ENCODE measurements around the gene PDE11A. TPM values are rescaled to one million over a fixed set of nuclear protein-coding genes. Genes with fewer than 3 reads are reported as not detected.

The PDE11A gene
- total and polyA plus RNA-seq, 4 experiments from 2014 or later = not detected

DNA sequence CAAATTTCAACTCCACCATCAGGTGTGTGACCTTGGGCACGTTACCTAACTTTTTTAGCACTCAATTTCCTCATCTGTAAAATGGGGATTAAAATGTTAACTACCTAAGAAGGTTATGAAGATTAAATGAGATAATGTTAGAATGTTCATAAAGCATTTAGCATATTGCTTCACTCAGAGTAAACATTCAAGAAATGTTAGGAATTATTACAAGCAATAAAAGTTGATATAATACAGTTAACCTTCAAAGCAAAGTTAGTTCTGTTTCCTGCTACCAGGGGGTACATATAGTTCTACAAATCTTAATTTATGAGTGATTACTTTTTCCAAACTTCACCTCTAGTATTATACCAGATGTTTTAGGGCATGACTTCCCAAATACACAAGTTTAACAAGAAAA is 254.2 kb downstream of the PDE11A start:
- DNase-seq = no peak
- intact Hi-C loops (cut with micrococcal nuclease) = no loop called here
- peaks cover 4 to 7% of the 10 kb centered on the region in 2 donors for H3K27me3 Mint-ChIP-seq
- H3K9me3 Mint-ChIP-seq = peaks cover 0 to 3% (median 0%) of the 10 kb centered on the region in 8 donors
- Histone ChIP-seq H3K27me3 (ENCODE audit: insufficient read depth, low read length) (no peaks in the 10 kb centered on the region), H3K4me3 (ENCODE audit: low read length in 2 of 2) (no peak overlapping the region), H3K4me1 (ENCODE audit: insufficient read depth, low read length) (no peaks in the 10 kb centered on the region), H3K27ac (ENCODE audit: low read depth, low read length) (no peak overlapping the region), H3K9me3 (ENCODE audit: control insufficient read depth in 1 of 2, low read length in 2 of 2) (no peaks in the 10 kb centered on the region), H3K36me3 (ENCODE audit: insufficient read depth, low read length) (no peaks in the 10 kb centered on the region)
- H3K4me3 Mint-ChIP-seq = no peak overlapping the region
- no peaks in the 10 kb centered on the region for H3K36me3 Mint-ChIP-seq
- no peak overlapping the region for H3K27ac Mint-ChIP-seq
- H3K4me1 Mint-ChIP-seq = no peaks in the 10 kb centered on the region
- POLR2A ChIA-PET (ENCODE audit: partially characterized antibody) = no interaction called here
- CTCF ChIA-PET (ENCODE audit: partially characterized antibody) = no interaction called here

DNA sequence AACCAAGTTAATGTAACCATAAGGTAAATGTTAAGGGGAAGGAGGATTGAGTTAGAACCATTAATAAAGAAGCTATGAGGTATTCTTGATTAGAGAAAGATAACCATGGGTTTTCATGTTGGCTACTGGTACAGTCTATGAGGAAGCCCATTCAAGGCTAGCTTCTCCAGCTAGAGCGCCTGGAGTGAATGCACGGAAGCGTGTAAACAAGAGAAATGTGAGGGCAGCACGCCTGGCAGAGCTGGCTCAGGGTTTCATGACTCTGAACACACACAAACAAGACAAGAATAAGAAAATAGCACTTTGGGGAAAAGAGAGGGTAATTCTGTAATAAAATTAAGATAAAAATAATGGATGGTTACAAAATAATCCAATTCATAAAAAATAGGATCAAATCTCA is 255.3 kb downstream of the PDE11A start:
- Histone ChIP-seq H3K27ac (ENCODE audit: low read depth, low read length) (no peak overlapping the region), H3K36me3 (ENCODE audit: insufficient read depth, low read length) (no peaks in the 10 kb centered on the region), H3K27me3 (ENCODE audit: insufficient read depth, low read length) (no peaks in the 10 kb centered on the region), H3K4me1 (ENCODE audit: insufficient read depth, low read length) (no peaks in the 10 kb centered on the region), H3K9me3 (ENCODE audit: control insufficient read depth in 1 of 2, low read length in 2 of 2) (no peaks in the 10 kb centered on the region), H3K4me3 (ENCODE audit: low read length in 2 of 2) (no peak overlapping the region)
- Mint-ChIP-seq H3K27me3 (peaks cover 3 to 4% of the 10 kb centered on the region in 2 donors), H3K27ac (no peak overlapping the region), H3K36me3 (no peaks in the 10 kb centered on the region), H3K4me1 (no peaks in the 10 kb centered on the region), H3K9me3 (peaks cover 0 to 3% (median 0%) of the 10 kb centered on the region in 8 donors), H3K4me3 (no peak overlapping the region)
- POLR2A ChIA-PET (ENCODE audit: partially characterized antibody) = no interaction called here
- CTCF ChIA-PET (ENCODE audit: partially characterized antibody) = interaction anchor here (1.0 kb wide), 1 partner anchor 18 kb away, joined by 3 read pairs; no protein-coding TSS in a partner anchor
- intact Hi-C loops (cut with micrococcal nuclease) = no loop called here
- no peak for DNase-seq

DNA sequence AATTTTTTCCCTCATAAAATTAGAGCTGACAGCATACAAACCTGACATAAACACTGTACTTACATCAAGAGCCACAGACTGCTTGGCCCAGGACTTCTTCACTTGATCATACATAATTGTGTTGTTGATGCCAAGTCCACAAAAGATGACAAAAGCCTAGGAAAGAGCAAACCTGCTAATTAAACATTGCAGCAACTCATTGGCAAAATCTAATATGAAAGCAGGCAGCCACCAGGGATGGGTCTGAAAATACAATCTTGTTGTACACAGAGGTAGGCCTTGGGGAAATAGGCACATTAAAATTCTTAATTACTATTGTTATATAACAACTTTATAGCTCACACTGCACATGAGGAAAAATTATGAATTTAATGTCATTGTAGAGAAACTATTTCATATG is 255.8 kb downstream of the PDE11A start:
- Histone ChIP-seq H3K9me3 (ENCODE audit: control insufficient read depth in 1 of 2, low read length in 2 of 2) (no peaks in the 10 kb centered on the region), H3K36me3 (ENCODE audit: insufficient read depth, low read length) (no peaks in the 10 kb centered on the region), H3K27ac (ENCODE audit: low read depth, low read length) (no peak overlapping the region), H3K27me3 (ENCODE audit: insufficient read depth, low read length) (no peaks in the 10 kb centered on the region), H3K4me1 (ENCODE audit: insufficient read depth, low read length) (no peaks in the 10 kb centered on the region), H3K4me3 (ENCODE audit: low read length in 2 of 2) (no peak overlapping the region)
- POLR2A ChIA-PET (ENCODE audit: partially characterized antibody) = no interaction called here
- Mint-ChIP-seq H3K4me3 (no peak overlapping the region), H3K36me3 (no peaks in the 10 kb centered on the region), H3K9me3 (peaks cover 0 to 3% (median 0%) of the 10 kb centered on the region in 8 donors), H3K27me3 (peaks cover 3 to 5% of the 10 kb centered on the region in 2 donors), H3K4me1 (no peaks in the 10 kb centered on the region), H3K27ac (no peak overlapping the region)
- DNase-seq = no peak
- intact Hi-C loops (cut with micrococcal nuclease) = no loop called here
- CTCF ChIA-PET (ENCODE audit: partially characterized antibody) = no interaction called here

DNA sequence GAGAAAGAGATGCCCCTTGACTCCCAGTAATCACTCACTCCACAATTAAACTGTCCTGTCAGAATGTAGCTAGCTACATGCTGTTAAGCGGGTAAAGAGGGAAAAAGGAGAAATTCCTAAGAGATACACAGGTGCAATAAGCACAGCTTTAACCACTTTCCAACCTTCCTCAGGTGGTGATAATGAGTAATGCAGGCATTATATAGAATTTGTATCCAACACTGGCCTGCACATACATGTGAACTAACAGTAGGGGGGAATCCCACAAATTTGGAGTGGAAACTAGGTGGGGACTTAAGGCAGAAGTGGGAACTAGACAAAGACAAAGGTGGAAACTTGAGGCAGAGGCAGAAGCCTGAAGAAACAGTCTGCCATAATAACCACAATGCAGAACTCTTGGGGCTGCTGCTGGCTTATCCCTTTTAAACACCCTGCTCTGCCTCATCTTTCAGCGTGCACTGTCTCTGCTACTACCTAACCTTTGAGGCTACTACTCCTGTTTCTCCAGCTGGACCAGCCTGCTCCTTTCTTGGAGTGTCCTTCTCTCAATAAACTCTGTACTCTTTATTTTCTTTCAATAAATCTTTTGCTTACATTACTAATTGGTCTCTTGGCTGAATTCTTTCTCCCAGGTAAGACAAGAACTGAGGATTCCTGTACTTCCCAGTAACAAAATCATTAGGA is 259.7 kb downstream of the PDE11A start:
- H3K9me3 ChIP-seq (ENCODE audit: control insufficient read depth in 1 of 2, low read length in 2 of 2) = no peaks in the 10 kb centered on the region
- no peaks in the 10 kb centered on the region for H3K36me3 Mint-ChIP-seq
- intact Hi-C loops (cut with micrococcal nuclease) = no loop called here
- CTCF ChIA-PET (ENCODE audit: partially characterized antibody) = interaction anchor here (0.8 to 1.5 kb wide), 3 partner anchors 12 to 44 kb away, joined by 3 to 5 read pairs (median 3); no protein-coding TSS in a partner anchor
- H3K4me1 Mint-ChIP-seq = no peaks in the 10 kb centered on the region
- H3K27ac Mint-ChIP-seq = no peak overlapping the region
- H3K4me1 ChIP-seq (ENCODE audit: insufficient read depth, low read length) = no peaks in the 10 kb centered on the region
- no peak overlapping the region for H3K4me3 ChIP-seq (ENCODE audit: low read length in 2 of 2)
- DNase-seq = no peak
- H3K9me3 Mint-ChIP-seq = peaks cover 0 to 5% (median 0%) of the 10 kb centered on the region in 8 donors
- H3K36me3 ChIP-seq (ENCODE audit: insufficient read depth, low read length) = no peaks in the 10 kb centered on the region
- no peak overlapping the region for H3K4me3 Mint-ChIP-seq
- H3K27me3 Mint-ChIP-seq = peaks cover 6 to 12% of the 10 kb centered on the region in 2 donors
- no peak overlapping the region for H3K27ac ChIP-seq (ENCODE audit: low read depth, low read length)
- H3K27me3 ChIP-seq (ENCODE audit: insufficient read depth, low read length) = no peaks in the 10 kb centered on the region
- POLR2A ChIA-PET (ENCODE audit: partially characterized antibody) = no interaction called here

DNA sequence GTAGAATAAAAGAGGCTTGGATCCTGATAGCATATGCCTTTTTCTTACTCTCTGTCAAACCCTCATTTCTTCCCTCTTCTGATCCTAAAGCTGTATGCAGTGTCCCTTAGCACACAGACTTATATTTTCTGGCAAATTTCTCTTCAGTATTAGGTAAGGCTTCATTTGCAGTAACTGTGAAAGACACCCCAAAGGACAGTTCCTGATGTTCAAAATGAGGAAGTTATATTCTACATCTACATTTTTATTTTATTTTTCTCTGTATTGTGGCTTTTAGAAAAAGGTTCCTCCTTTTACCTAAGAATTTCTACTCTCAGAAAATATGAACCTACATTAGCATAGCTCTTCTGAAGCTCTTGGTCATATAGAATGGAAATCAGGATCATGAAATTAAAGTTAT is 261.7 kb downstream of the PDE11A start:
- intact Hi-C loops (cut with micrococcal nuclease) = no loop called here

DNA sequence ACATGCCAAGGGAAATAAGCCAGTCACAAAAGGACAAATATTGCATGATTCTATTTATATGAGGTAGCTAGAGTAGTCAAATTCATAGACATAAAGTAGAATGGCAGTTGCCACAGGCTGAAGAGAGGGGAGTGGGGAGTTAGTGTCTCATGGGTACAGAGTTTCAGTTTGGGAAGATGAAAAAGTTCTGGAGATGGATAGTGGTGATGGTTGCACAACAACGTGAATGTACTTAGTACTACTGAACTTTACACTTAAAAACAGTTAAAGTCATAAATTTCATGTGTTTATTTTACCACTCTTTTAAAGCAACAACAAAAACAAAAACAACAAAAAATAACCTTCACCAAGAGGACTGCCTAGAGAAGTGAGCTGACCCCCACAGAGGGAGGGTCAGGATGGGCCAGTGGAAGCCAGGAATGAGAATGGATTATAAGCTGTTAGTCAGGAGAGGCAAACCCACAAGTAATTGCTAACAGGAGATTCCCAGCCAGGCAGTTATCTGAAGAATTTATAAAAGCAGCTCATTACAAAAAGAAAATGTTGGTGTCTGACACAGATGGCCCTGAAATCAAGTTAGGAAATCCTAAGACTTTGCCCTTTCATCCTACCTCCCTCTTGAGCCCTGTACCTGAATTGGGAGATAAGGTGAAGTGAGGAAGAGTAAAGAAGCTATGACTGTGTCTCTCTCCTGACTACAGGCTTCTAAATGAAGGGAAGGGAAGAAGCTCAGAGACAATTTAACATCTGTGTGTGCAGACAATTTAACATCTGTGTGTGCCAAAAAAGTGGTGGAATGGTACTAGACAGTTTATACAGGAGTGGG is 263.4 kb downstream of the PDE11A start:
- Mint-ChIP-seq H3K4me1 (no peaks in the 10 kb centered on the region), H3K36me3 (no peaks in the 10 kb centered on the region), H3K9me3 (peaks cover 3 to 15% (median 5%) of the 10 kb centered on the region in 8 donors), H3K27me3 (peaks cover 5 to 11% of the 10 kb centered on the region in 2 donors), H3K27ac (no peak overlapping the region), H3K4me3 (no peak overlapping the region)
- no peak overlapping the region for H3K4me3 ChIP-seq (ENCODE audit: low read length in 2 of 2)
- no peak overlapping the region for H3K27ac ChIP-seq (ENCODE audit: low read depth, low read length)
- H3K36me3 ChIP-seq (ENCODE audit: insufficient read depth, low read length) = no peaks in the 10 kb centered on the region
- no peaks in the 10 kb centered on the region for H3K9me3 ChIP-seq (ENCODE audit: control insufficient read depth in 1 of 2, low read length in 2 of 2)
- CTCF ChIA-PET (ENCODE audit: partially characterized antibody) = interaction anchor here (1.3 to 1.9 kb wide), 3 partner anchors 8 to 46 kb away, joined by 3 to 11 read pairs (median 5); no protein-coding TSS in a partner anchor
- intact Hi-C loops (cut with micrococcal nuclease) = no loop called here
- H3K27me3 ChIP-seq (ENCODE audit: insufficient read depth, low read length) = no peaks in the 10 kb centered on the region
- POLR2A ChIA-PET (ENCODE audit: partially characterized antibody) = no interaction called here
- no peak for DNase-seq
- no peaks in the 10 kb centered on the region for H3K4me1 ChIP-seq (ENCODE audit: insufficient read depth, low read length)

More for the DNA sequence above, 261.7 kb downstream of the PDE11A start:
- no peaks in the 10 kb centered on the region for H3K36me3 Mint-ChIP-seq
- H3K36me3 ChIP-seq (ENCODE audit: insufficient read depth, low read length) = no peaks in the 10 kb centered on the region
- no peaks in the 10 kb centered on the region for H3K9me3 ChIP-seq (ENCODE audit: control insufficient read depth in 1 of 2, low read length in 2 of 2)
- H3K4me1 ChIP-seq (ENCODE audit: insufficient read depth, low read length) = no peaks in the 10 kb centered on the region
- no peaks in the 10 kb centered on the region for H3K4me1 Mint-ChIP-seq
- no peak for DNase-seq
- no peak overlapping the region for H3K27ac Mint-ChIP-seq
- peaks cover 8 to 11% of the 10 kb centered on the region in 2 donors for H3K27me3 Mint-ChIP-seq
- H3K27ac ChIP-seq (ENCODE audit: low read depth, low read length) = no peak overlapping the region
- no peak overlapping the region for H3K4me3 Mint-ChIP-seq
- CTCF ChIA-PET (ENCODE audit: partially characterized antibody) = interaction anchor here (0.6 to 1.9 kb wide), 4 partner anchors 11 to 959 kb away, joined by 3 to 11 read pairs (median 4); no protein-coding TSS in a partner anchor
- no peak overlapping the region for H3K4me3 ChIP-seq (ENCODE audit: low read length in 2 of 2)
- H3K9me3 Mint-ChIP-seq = peaks cover 0 to 11% (median 4%) of the 10 kb centered on the region in 8 donors
- no peaks in the 10 kb centered on the region for H3K27me3 ChIP-seq (ENCODE audit: insufficient read depth, low read length)
- POLR2A ChIA-PET (ENCODE audit: partially characterized antibody) = no interaction called here

DNA sequence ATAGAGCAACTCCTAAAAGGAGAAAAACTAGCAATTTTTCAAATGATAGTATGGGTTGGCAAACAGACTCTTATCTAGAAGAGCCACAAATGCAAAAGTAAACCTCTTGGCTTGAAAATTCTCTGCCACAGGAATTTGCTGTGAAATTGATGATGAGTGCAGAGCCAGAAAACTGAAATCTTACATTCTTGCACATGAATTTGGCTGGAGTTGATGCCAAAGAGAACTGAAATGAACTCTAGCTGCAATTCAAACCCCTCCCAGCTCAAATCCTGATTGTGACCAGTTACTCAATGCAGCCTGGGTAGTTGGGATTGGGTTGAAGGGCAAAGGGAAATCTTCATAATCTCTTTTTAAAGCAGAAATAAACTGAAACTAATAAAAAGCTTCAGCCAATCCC is 266.6 kb downstream of the PDE11A start:
- H3K4me3 Mint-ChIP-seq = no peak overlapping the region
- DNase-seq = no peak
- ChIA-PET CTCF (ENCODE audit: partially characterized antibody) (no interaction called here), POLR2A (ENCODE audit: partially characterized antibody) (no interaction called here)
- Histone ChIP-seq H3K27me3 (ENCODE audit: insufficient read depth, low read length) (no peaks in the 10 kb centered on the region), H3K36me3 (ENCODE audit: insufficient read depth, low read length) (no peaks in the 10 kb centered on the region), H3K4me1 (ENCODE audit: insufficient read depth, low read length) (no peaks in the 10 kb centered on the region), H3K4me3 (ENCODE audit: low read length in 2 of 2) (no peak overlapping the region), H3K9me3 (ENCODE audit: control insufficient read depth in 1 of 2, low read length in 2 of 2) (no peaks in the 10 kb centered on the region), H3K27ac (ENCODE audit: low read depth, low read length) (no peak overlapping the region)
- peaks cover 9 to 13% of the 10 kb centered on the region in 2 donors for H3K27me3 Mint-ChIP-seq
- no peaks in the 10 kb centered on the region for H3K36me3 Mint-ChIP-seq
- H3K9me3 Mint-ChIP-seq = peaks cover 3 to 15% (median 6%) of the 10 kb centered on the region in 8 donors
- intact Hi-C loops (cut with micrococcal nuclease) = no loop called here
- no peak overlapping the region for H3K27ac Mint-ChIP-seq
- no peaks in the 10 kb centered on the region for H3K4me1 Mint-ChIP-seq
